GM10847 (cell line): ENCODE results near the gene URB2.

Experiments
- POLR2A ChIP-seq: IDR thresholded peaks from 2 replicates; pipeline ENCODE4 v1.6.1; 2011; ENCODE audit not compliant: insufficient read length; ENCODE audit errors: extremely low read depth

The URB2 gene

DNA sequence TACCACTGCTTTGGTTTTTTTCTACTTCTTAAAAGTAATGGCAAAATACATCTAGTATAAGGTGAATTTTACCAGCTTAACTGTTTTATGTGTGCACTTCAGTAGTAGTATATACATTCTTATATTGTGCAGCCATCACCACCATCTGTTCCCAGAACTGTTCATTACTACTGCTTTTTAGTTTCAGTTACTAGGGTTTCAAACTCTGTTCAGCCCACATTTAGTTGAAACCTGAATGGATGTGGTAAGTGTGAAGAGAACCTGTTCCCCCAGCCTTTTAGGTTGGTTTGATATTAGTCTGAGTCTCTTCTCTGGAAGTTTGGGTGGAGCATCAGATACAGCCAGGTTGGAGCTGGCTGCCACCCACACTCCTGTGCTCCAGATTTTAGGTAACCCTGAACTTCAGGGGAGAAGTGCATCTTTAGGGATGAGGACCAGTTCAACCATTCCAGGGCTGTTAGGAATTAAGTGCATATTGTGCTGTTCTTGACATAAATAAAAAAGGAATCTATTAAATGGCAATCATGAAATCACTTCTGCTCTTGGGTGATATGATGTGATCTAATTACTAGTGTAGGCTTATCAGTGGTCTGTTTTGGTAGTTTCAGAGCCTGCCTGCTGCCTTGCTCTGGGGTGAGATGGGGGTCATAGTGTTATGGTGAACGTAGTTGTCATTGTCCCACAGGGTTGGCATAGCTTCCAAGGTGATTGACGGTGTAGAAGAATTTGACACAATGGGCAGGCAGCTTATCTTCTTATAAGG is 32.1 kb downstream of the URB2 start:
- TF ChIP-seq POLR2A: no peak

GRCh38 chr1:229661022-229661877 is 35.2 kb downstream of the URB2 start:
- TF ChIP-seq POLR2A: no peak

- TF ChIP-seq POLR2A: no peak
Observed at GRCh38 chr1:229661897-229662296, 35.9 kb downstream of the URB2 start.

GRCh38 chr1:229664133-229664689 is 38.2 kb downstream of the URB2 start:
- no peak for TF ChIP-seq POLR2A

DNA sequence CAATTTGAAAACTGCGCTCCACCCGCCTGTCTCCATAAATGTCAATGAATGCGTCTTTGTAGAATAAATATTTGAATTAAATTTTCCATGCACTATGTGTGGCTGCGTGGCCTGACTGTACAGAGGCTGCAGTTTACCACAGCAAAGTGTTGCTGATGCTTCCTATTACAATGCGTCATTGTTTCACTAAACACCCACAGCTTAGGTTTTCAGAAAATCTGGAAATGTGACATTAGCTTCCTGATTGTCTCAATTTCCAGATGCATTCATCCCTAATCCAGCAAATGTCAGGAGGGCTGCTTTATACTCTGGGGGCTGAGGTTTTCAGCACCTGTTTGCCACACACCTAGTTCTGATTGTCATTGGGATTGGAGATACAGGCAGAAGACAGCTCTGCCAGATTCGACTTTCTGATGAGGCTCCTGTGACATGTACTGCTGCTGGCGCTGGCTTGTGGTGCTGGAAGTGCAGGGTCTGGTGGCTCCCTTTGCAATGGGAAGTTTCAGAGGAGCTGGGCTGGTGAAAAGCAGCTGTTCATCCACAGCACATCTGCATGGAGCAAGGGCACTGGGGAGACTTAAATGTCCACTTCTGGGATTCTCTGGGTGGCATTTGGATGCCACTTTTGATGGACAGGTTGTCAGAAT is 40.0 kb downstream of the URB2 start:
- TF ChIP-seq POLR2A: no peak

GRCh38 chr1:229666585-229666984 is 40.5 kb downstream of the URB2 start:
- TF ChIP-seq POLR2A: no peak

GRCh38 chr1:229669333-229669732 is 43.3 kb downstream of the URB2 start:
- no peak for TF ChIP-seq POLR2A

- no peak for TF ChIP-seq POLR2A
Observed at GRCh38 chr1:229671310-229671709, 45.3 kb downstream of the URB2 start.

DNA sequence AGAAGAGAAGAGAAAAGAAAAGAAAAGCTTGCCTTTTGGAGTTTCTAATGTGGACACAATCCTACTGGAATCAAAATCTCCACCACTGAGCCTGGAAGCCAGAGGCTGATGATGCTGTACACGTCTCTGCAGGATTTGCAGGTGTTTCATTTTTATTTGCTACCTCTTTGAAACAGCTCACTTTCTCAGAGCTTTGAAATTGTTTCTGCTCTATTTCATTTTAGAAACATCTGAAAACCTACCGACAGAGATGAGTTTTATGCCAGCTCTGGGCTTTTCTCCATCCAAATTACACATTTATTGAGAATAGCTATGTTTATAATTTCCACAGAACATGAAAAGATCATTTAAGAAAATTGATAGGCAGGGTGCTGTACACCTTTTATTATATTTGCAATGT is 46.2 kb downstream of the URB2 start:
- no peak for TF ChIP-seq POLR2A

DNA sequence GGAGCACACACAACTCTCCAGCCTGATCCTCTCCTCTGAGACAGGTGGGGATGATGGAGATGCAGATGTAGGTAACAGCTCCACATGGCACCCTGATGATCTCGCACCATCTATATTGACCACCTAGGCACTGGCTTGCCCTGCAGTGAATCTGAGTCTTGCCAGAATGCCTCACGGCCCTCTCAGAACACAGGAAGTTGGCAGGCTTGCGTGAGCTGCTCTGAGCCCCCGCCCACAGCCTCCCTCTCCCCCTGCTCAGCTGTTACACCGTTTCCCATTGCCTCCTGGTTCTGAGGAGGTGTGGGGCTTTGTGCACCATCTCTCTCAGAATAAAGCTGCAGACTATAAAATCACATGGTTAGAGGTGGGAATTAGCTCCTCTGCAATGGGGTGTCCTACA is 48.0 kb downstream of the URB2 start:
- TF ChIP-seq POLR2A: no peak

DNA sequence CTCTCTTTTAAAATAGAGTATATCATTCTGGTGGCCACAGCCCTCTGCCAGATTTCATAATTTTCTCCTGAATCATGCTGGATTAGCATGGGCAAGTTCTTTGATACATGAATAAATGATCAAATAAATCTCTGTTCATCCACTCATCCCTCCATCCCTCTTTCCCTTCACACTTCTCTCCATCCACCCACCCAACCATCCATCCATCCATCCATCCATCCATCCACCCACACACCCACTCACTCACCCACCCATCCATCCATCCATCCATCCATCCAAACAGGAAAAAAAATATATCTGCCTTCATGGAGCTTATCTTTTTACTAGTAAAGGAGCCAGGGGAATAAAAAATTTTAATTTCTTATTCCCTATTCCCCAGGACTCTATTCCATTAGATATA is 49.3 kb downstream of the URB2 start:
- TF ChIP-seq POLR2A: no peak

- TF ChIP-seq POLR2A: no peak
Observed at GRCh38 chr1:229685149-229685548, 59.1 kb downstream of the URB2 start.

GRCh38 chr1:229689273-229689672 is 63.2 kb downstream of the URB2 start:
- no peak for TF ChIP-seq POLR2A

- TF ChIP-seq POLR2A: no peak
Observed at GRCh38 chr1:229689904-229690303, 63.9 kb downstream of the URB2 start.

- TF ChIP-seq POLR2A: no peak
Observed at GRCh38 chr1:229690662-229691061, 64.6 kb downstream of the URB2 start.
